Measurements from ENCODE around the gene NOC3L. TPM values are rescaled to one million over a fixed set of nuclear protein-coding genes. Genes with fewer than 3 reads are reported as not detected.

The NOC3L gene
- total RNA-seq, 4 donors from 2014 or later = 20.6 to 27.4 (median 25.9) TPM

DNA sequence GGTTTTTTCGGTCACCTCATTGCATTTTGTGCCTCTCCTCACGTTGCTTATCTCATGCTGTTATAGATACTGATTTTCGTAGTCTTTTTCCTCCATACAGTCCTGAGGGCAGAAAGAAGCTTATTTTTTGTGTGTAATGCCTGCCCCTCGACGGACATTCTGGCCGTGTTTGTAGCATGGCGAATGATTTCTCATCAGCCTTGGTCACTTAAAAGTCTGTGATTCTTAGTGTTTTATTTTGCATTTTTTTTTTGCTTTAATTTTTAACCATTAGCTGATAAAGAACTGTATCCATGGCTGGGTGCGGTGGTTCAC lies 469 bp upstream of the NOC3L start:
- Histone ChIP-seq H3K4me1 (peaks cover 0 to 34% (median 14%) of the 10 kb centered on the region in 4 donors), H3K36me3 (peaks cover 0 to 13% (median 0%) of the 10 kb centered on the region in 3 donors), H3K27me3 (no peaks in the 10 kb centered on the region), H3K9me3 (no peaks in the 10 kb centered on the region), H3K4me3 (peak overlapping the region; percentile 40 to 79 (median 68)), H3K27ac (peak overlapping the region in 2 of 4 donors; percentile 80 to 82)
- TF ChIP-seq, protein P1, sequence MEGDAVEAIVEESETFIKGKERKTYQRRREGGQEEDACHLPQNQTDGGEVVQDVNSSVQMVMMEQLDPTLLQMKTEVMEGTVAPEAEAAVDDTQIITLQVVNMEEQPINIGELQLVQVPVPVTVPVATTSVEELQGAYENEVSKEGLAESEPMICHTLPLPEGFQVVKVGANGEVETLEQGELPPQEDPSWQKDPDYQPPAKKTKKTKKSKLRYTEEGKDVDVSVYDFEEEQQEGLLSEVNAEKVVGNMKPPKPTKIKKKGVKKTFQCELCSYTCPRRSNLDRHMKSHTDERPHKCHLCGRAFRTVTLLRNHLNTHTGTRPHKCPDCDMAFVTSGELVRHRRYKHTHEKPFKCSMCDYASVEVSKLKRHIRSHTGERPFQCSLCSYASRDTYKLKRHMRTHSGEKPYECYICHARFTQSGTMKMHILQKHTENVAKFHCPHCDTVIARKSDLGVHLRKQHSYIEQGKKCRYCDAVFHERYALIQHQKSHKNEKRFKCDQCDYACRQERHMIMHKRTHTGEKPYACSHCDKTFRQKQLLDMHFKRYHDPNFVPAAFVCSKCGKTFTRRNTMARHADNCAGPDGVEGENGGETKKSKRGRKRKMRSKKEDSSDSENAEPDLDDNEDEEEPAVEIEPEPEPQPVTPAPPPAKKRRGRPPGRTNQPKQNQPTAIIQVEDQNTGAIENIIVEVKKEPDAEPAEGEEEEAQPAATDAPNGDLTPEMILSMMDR (IDR thresholded peaks at IDR 0.05) = peak in 1 of 5 experiments; percentile 29
- TF ChIP-seq POLR2A (IDR thresholded peaks at IDR 0.05) = no peak
- DNase-seq (ENCODE audit: low spot score in 2 of 2) = no peak
- 36 to 40% methylated on average over 8 of the region's 8 CpGs for WGBS, 2 donors

DNA sequence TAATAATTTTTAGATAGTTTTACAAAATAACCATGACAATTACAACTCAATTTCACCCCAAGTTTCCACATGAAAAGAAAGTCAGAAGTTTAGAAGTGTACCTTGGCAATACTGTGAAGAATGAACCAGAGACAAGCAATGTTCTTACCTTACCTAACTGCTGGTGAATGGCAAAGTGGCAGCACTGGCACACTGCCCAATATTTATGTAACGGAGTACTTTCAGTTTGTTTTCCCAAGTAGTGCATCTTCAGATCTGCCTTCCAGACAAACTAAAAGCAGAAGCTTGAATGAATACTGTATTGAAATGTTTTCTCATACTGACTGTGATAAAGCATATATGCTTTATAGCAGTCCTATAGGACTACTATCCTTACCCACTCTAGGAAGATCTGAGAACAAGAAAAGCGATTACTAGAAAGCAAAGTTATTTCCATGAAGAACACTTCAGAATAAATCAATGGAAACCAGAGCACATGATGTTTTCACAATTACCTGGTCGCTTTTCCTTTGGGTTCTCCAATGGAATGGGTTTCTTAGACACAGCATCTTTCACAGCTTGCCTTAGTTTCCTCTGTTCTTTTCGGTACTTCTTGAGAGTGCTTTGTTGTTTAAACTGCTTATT lies 1.5 kb downstream of the NOC3L start:
- DNase-seq (ENCODE audit: low spot score in 2 of 2) = peak in 1 of 2 donors; percentile 30
- WGBS, 2 donors = 75 to 78% methylated on average over 4 of the region's 4 CpGs
- no peaks in the 10 kb centered on the region for H3K9me3 ChIP-seq
- H3K27me3 ChIP-seq = no peaks in the 10 kb centered on the region
- TF ChIP-seq EP300 (IDR thresholded peaks at IDR 0.05) (no peak), POLR2A (IDR thresholded peaks at IDR 0.05) (no peak)
- TF ChIP-seq, protein P1 (IDR thresholded peaks at IDR 0.05) = no peak
- peak overlapping the region in 2 of 4 donors; percentile 4 to 76 for H3K4me3 ChIP-seq
- H3K27ac ChIP-seq = no peak overlapping the region
- peaks cover 0 to 34% (median 14%) of the 10 kb centered on the region in 4 donors for H3K4me1 ChIP-seq
- H3K36me3 ChIP-seq = peaks cover 0 to 32% (median 0%) of the 10 kb centered on the region in 3 donors

DNA sequence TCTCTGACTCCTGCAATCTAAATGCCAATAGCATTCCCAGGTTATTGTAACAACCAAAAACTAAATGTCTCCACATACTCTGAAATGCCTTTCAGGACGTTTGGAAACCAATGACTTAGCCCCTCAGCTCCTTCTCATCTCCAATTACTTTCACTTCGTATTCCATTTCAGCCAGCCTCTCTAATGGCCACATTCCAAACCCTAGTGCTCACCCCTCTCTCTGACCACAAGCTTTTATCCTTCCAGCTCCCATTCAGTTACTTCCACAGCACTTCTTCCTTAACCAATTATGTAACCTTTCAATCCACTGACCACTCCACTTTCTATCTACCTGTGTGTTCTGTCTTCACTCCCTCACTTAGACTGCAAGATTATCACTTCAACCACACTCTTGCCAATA lies 4.3 kb downstream of the NOC3L start:
- no peak overlapping the region for H3K27ac ChIP-seq
- H3K27me3 ChIP-seq = no peaks in the 10 kb centered on the region
- no peak for DNase-seq (ENCODE audit: low spot score in 2 of 2)
- H3K9me3 ChIP-seq = no peaks in the 10 kb centered on the region
- no peak for TF ChIP-seq POLR2A (IDR thresholded peaks at IDR 0.05)
- TF ChIP-seq, protein P1 (IDR thresholded peaks at IDR 0.05) = no peak
- no peak for TF ChIP-seq EP300 (IDR thresholded peaks at IDR 0.05)
- peaks cover 0 to 33% (median 14%) of the 10 kb centered on the region in 4 donors for H3K4me1 ChIP-seq
- H3K36me3 ChIP-seq = peaks cover 0 to 52% (median 0%) of the 10 kb centered on the region in 3 donors
- WGBS, 2 donors = 17 to 34% methylated on average over 2 of the region's 2 CpGs
- H3K4me3 ChIP-seq = no peak overlapping the region

DNA sequence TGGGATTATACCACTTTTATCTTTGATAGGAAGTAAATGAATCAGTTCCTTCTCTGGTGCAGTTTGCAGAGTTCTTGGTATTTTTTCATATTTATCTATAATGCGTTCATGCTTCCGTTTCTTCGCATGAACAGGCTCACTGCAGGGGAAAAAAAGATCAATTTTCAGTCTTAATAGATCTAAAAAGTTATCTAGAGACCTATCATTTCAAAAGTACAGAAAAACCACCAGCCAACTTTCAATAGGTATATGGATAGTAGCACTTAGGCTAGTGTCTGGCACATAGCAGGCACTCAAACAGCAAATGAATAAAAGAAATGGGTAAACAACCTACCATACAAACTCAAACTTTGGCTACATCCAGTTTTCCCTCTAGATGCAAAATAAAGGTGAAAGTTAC lies 5.5 kb downstream of the NOC3L start:
- TF ChIP-seq EP300 (IDR thresholded peaks at IDR 0.05) (no peak), POLR2A (IDR thresholded peaks at IDR 0.05) (no peak)
- TF ChIP-seq, protein P1 (IDR thresholded peaks at IDR 0.05) = no peak
- WGBS, 2 donors = 89 to 91% methylated on average over 3 of the region's 3 CpGs

DNA sequence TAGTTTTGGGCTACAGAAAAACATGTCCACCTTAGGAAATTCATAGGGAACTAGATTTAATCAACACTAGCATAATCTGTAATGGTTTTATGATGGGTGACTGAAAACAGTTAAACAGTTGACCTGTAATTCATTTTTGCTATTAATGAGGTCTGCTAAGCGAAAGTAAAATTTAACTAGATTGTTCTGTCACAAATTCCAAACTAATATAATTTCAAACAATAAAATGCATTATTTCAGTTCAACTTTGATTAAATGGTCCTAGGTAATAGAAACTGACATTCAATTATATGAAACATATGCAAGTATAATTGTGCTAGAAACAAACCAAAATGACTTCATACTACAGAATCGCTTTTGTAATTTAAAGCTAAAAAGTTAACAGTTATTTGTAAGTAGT lies 6.9 kb downstream of the NOC3L start:
- WGBS, 2 donors = 94 to 96% methylated on average over 2 of the region's 2 CpGs
- Histone ChIP-seq H3K36me3 (peaks cover 0 to 78% (median 0%) of the 10 kb centered on the region in 3 donors), H3K27me3 (no peaks in the 10 kb centered on the region), H3K27ac (no peak overlapping the region), H3K4me3 (no peak overlapping the region), H3K9me3 (no peaks in the 10 kb centered on the region), H3K4me1 (peaks cover 0 to 14% (median 1%) of the 10 kb centered on the region in 4 donors)
- DNase-seq (ENCODE audit: low spot score in 2 of 2) = no peak
- TF ChIP-seq, protein P1 (IDR thresholded peaks at IDR 0.05) = no peak
- TF ChIP-seq POLR2A (IDR thresholded peaks at IDR 0.05) = no peak
- no peak for TF ChIP-seq EP300 (IDR thresholded peaks at IDR 0.05)

More for the DNA sequence above, 5.5 kb downstream of the NOC3L start:
- no peak overlapping the region for H3K27ac ChIP-seq
- peaks cover 0 to 28% (median 13%) of the 10 kb centered on the region in 4 donors for H3K4me1 ChIP-seq
- H3K4me3 ChIP-seq = no peak overlapping the region
- H3K36me3 ChIP-seq = peaks cover 0 to 64% (median 0%) of the 10 kb centered on the region in 3 donors
- no peaks in the 10 kb centered on the region for H3K27me3 ChIP-seq
- DNase-seq (ENCODE audit: low spot score in 2 of 2) = no peak
- H3K9me3 ChIP-seq = no peaks in the 10 kb centered on the region
